Measurements from ENCODE around the gene COPS2. TPM values are rescaled to one million over a fixed set of nuclear protein-coding genes. Genes with fewer than 3 reads are reported as not detected.

COPS2 gene
- total and polyA plus RNA-seq, 9 of the 15 experiments (the other 6 are each of a cell fraction or from before 2014, with no cell fraction given) = 66.4 to 154 (median 117) TPM

- TF ChIP-seq REST (IDR thresholded peaks at IDR 0.05; ENCODE audit: borderline replicate concordance) = no peak
- no peak for TF ChIP-seq REST (CRISPR knock-in tag; IDR thresholded peaks at IDR 0.05; ENCODE audit: low read depth)
- no peak for TF ChIP-seq ZBTB17 (CRISPR knock-in tag; IDR thresholded peaks at IDR 0.05)
- no peak for TF ChIP-seq HMG20A (CRISPR knock-in tag; conservative IDR thresholded peaks at IDR 0.05)
- TF ChIP-seq KAT8 (IDR thresholded peaks at IDR 0.05; ENCODE audit: low read depth) = no peak
- TF ChIP-seq DIDO1 (tag; IDR thresholded peaks at IDR 0.05; ENCODE audit: low read depth) = peak; percentile 88
- no peak for TF ChIP-seq ZNF507 (tag; conservative IDR thresholded peaks at IDR 0.05)
- TF ChIP-seq HDAC6 (IDR thresholded peaks at IDR 0.05; ENCODE audit: low read depth, low read length) = no peak
- peak; percentile 47; the same call in 1 of the 2 replicates for TF ChIP-seq CC2D1A (IDR thresholded peaks at IDR 0.05)
- TF ChIP-seq E2F4 (CRISPR knock-in tag; IDR thresholded peaks at IDR 0.05; ENCODE audit: low read depth) = 0 out of 2 replicates have a peak, but pooled peaks have one; percentile 40
- TF ChIP-seq XRCC4 (IDR thresholded peaks at IDR 0.05; ENCODE audit: extremely low read depth, insufficient read depth, insufficient read length) = no peak
- no peak for TF ChIP-seq SETDB1 (IDR thresholded peaks at IDR 0.05; ENCODE audit: low read length)
- 0 out of 2 replicates have a peak, but pooled peaks have one; percentile 35 for TF ChIP-seq CBFB (CRISPR knock-in tag; IDR thresholded peaks at IDR 0.05)
- peak; percentile 62 to 82 for TF ChIP-seq MNT (conservative IDR thresholded peaks at IDR 0.05)
- no peak for TF ChIP-seq MCM7 (IDR thresholded peaks at IDR 0.05)
- TF ChIP-seq HES1 (IDR thresholded peaks at IDR 0.05; ENCODE audit: low read depth) = no peak
These were observed at the start of gene COPS2 (continued) for GRCh38 chr15:49155110-49155833.
